ENCODE results near the gene SAC3D1.

DNA sequence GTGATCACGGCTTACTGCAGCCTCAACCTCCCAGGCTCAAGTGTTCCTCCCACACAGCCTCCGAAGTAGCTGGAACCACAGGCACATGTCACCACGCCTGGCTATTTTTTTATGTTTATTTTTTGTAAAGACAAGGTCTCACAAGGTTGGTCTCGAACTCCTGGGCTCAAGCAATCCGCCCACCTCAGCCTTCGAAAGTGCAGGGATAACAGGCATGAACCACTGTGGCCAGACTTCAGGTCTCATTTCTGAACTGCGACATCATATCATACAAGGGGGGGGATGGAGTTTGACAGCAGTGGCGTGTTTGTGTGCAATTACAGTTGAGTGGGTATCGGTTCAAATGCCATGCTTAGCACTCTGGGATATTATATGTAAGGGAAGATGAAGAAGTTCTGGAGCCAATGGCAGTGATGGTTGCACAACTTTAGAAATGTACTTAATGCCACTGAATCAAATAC, 10.4 kb downstream of the SAC3D1 start:
- no peak for TF ChIP-seq EZH2phosphoT487 (conservative IDR thresholded peaks at IDR 0.05; ENCODE audit: low read length)
- TF ChIP-seq, protein P1, sequence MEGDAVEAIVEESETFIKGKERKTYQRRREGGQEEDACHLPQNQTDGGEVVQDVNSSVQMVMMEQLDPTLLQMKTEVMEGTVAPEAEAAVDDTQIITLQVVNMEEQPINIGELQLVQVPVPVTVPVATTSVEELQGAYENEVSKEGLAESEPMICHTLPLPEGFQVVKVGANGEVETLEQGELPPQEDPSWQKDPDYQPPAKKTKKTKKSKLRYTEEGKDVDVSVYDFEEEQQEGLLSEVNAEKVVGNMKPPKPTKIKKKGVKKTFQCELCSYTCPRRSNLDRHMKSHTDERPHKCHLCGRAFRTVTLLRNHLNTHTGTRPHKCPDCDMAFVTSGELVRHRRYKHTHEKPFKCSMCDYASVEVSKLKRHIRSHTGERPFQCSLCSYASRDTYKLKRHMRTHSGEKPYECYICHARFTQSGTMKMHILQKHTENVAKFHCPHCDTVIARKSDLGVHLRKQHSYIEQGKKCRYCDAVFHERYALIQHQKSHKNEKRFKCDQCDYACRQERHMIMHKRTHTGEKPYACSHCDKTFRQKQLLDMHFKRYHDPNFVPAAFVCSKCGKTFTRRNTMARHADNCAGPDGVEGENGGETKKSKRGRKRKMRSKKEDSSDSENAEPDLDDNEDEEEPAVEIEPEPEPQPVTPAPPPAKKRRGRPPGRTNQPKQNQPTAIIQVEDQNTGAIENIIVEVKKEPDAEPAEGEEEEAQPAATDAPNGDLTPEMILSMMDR (IDR thresholded peaks at IDR 0.05; ENCODE audit: insufficient read depth, low read length, poor library complexity, severe bottlenecking) = no peak
